ENCODE data around the gene SUSD1. TPM values are rescaled to one million over a fixed set of nuclear protein-coding genes. Genes with fewer than 3 reads are reported as not detected.

The SUSD1 gene
- total RNA-seq, 3 donors from 2014 or later = 18.8 to 43.8 (median 19.5) TPM

DNA sequence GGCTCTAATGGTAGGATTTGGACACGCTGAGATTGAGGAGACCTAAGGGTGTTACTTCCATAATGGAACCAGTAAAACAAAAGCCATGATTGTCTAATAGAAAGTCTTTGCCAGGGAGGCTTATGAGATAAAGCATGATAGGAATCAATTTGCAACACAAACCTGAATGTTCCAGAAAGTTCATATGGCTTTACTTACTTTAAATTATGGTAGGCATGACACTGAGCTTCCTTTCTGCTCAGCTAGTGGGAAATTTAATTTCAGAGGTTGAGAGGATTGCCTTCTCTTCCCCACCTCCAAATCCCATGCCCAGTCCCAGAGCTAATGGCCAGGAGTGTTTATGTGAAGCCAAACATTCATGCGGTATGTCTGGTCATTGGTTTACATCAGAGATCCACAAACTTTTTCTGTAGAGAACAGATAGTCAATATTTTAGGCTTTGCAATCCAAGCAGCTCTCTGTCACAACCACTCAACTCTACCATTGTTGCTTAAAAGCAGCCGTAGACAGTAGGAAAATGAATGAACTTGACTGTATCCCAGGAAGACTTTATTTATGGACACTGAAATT lies 164.0 kb downstream of the SUSD1 start:
- no peak for ATAC-seq
- DNase-seq = no peak
- no peaks in the 10 kb centered on the region for H3K36me3 ChIP-seq (ENCODE audit: low read depth)
- TF ChIP-seq, protein P1, sequence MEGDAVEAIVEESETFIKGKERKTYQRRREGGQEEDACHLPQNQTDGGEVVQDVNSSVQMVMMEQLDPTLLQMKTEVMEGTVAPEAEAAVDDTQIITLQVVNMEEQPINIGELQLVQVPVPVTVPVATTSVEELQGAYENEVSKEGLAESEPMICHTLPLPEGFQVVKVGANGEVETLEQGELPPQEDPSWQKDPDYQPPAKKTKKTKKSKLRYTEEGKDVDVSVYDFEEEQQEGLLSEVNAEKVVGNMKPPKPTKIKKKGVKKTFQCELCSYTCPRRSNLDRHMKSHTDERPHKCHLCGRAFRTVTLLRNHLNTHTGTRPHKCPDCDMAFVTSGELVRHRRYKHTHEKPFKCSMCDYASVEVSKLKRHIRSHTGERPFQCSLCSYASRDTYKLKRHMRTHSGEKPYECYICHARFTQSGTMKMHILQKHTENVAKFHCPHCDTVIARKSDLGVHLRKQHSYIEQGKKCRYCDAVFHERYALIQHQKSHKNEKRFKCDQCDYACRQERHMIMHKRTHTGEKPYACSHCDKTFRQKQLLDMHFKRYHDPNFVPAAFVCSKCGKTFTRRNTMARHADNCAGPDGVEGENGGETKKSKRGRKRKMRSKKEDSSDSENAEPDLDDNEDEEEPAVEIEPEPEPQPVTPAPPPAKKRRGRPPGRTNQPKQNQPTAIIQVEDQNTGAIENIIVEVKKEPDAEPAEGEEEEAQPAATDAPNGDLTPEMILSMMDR (IDR thresholded peaks at IDR 0.05) = no peak
- H3K9me3 ChIP-seq = no peaks in the 10 kb centered on the region
- peaks cover 33% of the 10 kb centered on the region for H3K4me1 ChIP-seq (ENCODE audit: low read depth)
- intact Hi-C loops (cut with DNase I, micrococcal nuclease) = no loop called here
- no peak overlapping the region for H3K4me3 ChIP-seq

DNA sequence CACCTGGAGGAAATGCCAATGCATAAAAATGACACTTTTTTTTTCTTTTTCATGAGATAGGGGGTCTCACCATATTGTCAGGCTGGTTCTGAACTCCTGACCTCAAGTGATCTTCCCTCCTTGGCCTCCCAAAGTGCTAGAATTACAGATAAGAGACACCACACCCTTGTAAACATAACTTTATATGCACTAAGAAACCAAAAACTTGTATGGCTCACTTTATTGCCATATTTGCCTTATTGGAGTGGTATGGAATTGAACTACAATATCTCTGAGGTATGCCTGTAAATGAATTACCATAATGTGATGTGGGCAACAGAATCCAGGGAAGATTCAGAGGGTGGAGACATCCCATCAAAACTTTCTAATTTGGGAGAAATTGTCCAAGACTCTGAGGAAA lies 164.6 kb downstream of the SUSD1 start:
- H3K4me3 ChIP-seq = no peak overlapping the region
- TF ChIP-seq, protein P1 (IDR thresholded peaks at IDR 0.05) = no peak
- H3K4me1 ChIP-seq (ENCODE audit: low read depth) = peaks cover 33% of the 10 kb centered on the region
- ATAC-seq = peak; percentile 64
- intact Hi-C loops (cut with DNase I, micrococcal nuclease) = no loop called here
- H3K36me3 ChIP-seq (ENCODE audit: low read depth) = no peaks in the 10 kb centered on the region
- H3K9me3 ChIP-seq = no peaks in the 10 kb centered on the region
- DNase-seq = no peak

DNA sequence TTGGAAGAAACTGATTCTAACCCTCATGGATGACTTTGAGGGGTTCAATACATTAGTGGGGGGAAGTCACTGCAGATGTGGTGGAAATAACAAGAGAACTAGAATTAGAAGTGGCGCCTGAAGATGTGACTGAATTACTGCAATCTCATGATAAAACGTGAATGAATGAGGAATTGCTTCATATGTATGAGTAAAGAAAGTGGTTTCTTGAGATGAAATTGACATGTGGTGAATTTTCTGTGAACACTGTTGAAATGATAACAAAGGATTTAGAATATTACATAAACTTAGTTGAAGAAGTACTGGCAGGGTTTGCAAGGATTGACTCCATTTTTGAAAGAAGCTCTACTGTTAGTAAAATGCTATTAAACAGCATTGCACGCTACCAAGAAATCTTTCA lies 165.4 kb downstream of the SUSD1 start:
- ATAC-seq = no peak
- TF ChIP-seq, protein P1 (IDR thresholded peaks at IDR 0.05) = no peak

DNA sequence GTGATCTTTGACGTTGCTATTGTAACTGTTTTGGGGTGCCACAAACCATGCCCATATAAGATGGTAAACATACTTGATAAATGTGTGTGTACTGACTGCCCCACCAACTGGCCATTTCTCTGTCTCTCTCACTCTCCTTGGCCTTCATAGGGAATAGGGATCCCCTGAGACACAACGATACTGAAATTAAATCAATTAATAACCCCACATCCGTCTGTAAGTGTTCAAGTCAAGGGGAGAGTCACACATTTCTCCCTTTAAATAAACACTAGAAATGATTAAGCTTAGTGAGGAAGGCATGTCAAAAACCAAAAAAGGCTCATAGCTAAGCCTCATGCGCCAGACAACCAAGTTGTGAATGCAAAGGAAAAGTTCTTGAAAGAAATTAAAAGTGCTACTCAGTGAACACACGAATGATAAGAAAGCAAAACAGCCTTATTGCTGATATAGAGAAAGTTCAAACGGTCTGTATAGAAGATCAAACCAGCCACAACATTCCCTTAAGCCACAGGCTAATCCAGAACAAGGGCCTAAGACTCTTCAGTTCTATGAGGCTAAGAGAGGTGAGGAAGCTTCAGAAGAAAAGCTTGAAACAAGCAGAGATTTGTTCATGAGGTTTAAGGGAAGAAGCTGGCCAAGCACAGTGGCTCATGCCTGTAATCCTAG lies 167.4 kb downstream of the SUSD1 start:
- no peak for DNase-seq
- TF ChIP-seq, protein P1 (IDR thresholded peaks at IDR 0.05) = no peak
- Histone ChIP-seq H3K36me3 (ENCODE audit: low read depth) (no peaks in the 10 kb centered on the region), H3K4me1 (ENCODE audit: low read depth) (peaks cover 30% of the 10 kb centered on the region), H3K9me3 (no peaks in the 10 kb centered on the region), H3K4me3 (no peak overlapping the region)
- no peak for ATAC-seq
- intact Hi-C loops (cut with DNase I, micrococcal nuclease) = no loop called here

More for the DNA sequence above, 165.4 kb downstream of the SUSD1 start:
- Histone ChIP-seq H3K36me3 (ENCODE audit: low read depth) (no peaks in the 10 kb centered on the region), H3K4me1 (ENCODE audit: low read depth) (peaks cover 33% of the 10 kb centered on the region), H3K4me3 (no peak overlapping the region), H3K9me3 (no peaks in the 10 kb centered on the region)
- intact Hi-C loops (cut with DNase I, micrococcal nuclease) = no loop called here
- no peak for DNase-seq

DNA sequence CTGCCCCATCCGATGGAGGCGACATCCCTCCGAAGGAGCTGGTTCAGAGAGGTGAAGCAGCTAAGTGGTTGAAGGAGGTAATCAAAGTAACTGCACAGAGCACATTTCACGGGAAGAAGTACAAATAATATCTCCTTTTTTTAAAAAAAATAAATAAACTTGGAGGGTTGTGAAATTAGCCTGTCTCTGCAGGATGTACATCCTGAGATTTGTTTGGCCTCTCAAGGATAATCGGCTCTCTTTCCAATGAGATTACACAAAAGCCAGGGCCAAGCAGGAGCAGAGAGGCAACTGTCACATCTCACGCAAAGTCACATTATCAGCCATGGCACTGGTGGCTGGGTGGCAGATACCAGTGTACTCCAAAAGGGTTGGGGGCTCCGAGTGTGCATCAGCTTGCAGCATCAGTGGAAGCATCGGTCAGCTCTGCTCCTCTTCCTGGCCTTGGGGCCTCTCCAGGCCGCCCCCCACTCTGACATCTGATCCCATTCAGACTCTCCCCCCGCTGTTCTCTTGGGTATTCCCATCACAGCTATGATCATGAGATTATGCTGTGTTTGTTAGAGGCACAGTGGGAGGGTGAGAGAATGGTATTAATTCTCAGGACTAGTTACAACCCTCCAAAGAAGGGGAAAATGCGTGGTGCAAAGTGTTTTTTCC lies 168.6 kb downstream of the SUSD1 start:
- no peak overlapping the region for H3K4me3 ChIP-seq
- H3K4me1 ChIP-seq (ENCODE audit: low read depth) = peaks cover 19% of the 10 kb centered on the region
- ATAC-seq (no peak), DNase-seq (no peak)
- no peaks in the 10 kb centered on the region for H3K9me3 ChIP-seq
- intact Hi-C loops (cut with DNase I, micrococcal nuclease) = no loop called here
- H3K36me3 ChIP-seq (ENCODE audit: low read depth) = no peaks in the 10 kb centered on the region
- TF ChIP-seq, protein P1 (IDR thresholded peaks at IDR 0.05) = no peak

All from mucosa of descending colon (tissue), 3 donors.